GM12873 (cell line): ENCODE measurements around the gene FKBP4.

Experiments used
- CTCF ChIP-seq: IDR thresholded peaks from 2 replicates; pipeline ENCODE4 v1.5.1; 2012; ENCODE audit warnings: low read depth, mild to moderate bottlenecking, moderate library complexity, low read length, control low read depth; ENCODE audit not compliant: insufficient read depth; ENCODE audit errors: missing control alignments

Gene FKBP4

GRCh38 chr12:2795291-2796186 is 769 bp downstream of the FKBP4 start:
- TF ChIP-seq CTCF, result no peak

- peak; percentile 15 for TF ChIP-seq CTCF
Observed at GRCh38 chr12:2796187-2796666, 1.5 kb downstream of the FKBP4 start.

DNA sequence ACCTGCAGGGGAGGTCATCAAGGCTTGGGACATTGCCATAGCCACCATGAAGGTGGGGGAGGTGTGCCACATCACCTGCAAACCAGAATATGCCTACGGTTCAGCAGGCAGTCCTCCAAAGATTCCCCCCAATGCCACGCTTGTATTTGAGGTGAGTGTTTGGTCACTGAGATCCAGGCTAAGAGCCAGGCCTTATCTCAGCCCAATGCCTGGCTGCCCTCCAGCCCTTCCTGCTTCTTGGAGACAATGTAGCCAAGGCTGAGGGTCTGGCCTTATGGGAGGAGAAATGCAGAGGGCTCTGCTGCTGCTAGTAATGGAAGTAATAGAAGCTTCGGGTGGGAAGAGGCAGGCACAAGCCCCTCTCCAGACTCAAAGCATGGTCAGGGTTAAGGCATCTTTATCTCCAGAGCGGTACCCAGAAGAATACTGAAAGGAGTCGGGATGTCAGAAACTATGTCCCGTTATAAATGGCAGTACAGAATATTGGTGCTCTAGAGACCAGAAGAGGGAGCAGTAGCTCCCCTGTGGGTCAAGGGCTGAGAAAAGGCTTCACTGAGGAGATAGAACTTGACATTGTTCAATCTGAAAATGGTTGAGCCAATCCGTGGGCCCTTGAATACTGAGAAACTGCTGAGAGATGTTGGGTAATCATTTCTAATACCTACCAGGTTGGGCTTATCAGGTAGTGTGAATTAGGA is 3.1 kb downstream of the FKBP4 start:
- peak; percentile 26 for TF ChIP-seq CTCF

DNA sequence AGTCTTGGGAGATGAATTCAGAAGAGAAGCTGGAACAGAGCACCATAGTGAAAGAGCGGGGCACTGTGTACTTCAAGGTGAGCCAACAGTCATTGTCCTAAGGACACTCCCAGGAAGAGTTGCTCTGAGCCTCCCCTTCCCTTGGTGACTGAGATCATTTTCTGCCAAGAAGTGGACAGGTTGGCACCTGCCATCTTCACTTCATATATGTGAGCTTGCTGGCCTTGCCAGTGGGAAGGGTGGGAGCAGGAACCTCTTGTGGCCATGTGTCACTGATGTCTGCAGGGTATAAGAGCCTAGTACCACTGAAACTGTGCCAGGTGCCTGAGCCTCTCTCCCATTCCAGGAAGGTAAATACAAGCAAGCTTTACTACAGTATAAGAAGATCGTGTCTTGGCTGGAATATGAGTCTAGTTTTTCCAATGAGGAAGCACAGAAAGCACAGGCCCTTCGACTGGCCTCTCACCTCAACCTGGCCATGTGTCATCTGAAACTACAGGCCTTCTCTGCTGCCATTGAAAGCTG is 5.3 kb downstream of the FKBP4 start:
- TF ChIP-seq CTCF, result no peak

- TF ChIP-seq CTCF, result no peak
Observed at GRCh38 chr12:2801044-2801783, 6.4 kb downstream of the FKBP4 start.

DNA sequence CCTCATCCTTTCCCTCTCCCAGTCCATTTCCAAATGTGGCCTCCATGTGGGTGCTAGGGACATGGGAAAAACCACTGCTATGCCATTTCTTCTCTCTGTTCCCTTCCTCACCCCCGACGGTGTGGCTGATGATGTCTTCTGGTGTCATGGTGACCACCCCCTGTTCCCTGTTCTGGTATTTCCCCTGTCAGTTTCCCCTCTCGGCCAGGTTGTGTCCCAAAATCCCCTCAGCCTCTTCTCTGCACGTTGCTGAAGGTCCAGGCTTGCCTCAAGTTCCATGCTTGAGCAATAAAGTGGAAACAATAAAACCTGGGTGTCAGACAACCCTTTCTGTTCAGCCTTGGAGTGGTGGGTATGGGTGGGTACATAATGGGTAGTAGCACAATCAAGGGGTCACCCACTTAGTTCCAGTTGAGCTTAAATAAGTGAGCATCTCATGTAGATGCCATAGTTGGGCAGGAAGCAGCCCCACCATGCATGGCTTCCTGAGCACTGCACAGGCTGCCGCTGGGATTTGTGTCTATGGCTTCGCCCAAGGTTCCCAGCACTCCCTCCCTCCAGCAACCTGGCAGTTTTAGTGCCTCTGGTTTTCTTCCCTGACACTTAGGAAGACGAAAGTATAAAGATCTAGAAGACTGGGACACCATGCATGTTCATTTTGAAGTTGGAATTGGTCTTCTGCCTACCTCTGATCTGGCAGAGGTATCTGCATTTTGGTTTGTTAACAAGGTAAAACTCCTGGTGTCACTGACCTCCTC is 9.0 kb downstream of the FKBP4 start:
- TF ChIP-seq CTCF, result no peak
